Neural cell (in vitro differentiated cells): ENCODE data around the gene ARPC4.

Experiments
- CTCF ChIP-seq: fragments of 450-650 bp; IDR thresholded peaks from 2 replicates; pipeline ENCODE4 v1.5.1; 2014; ENCODE audit warnings: antibody characterized with exemption, mild to moderate bottlenecking, moderate library complexity; ENCODE audit not compliant: poor library complexity, severe bottlenecking
- EP300 ChIP-seq: fragments of 450-650 bp; conservative IDR thresholded peaks from 2 replicates; pipeline ENCODE4 v1.6.1; 2014; ENCODE audit warnings: antibody characterized with exemption, mild to moderate bottlenecking, moderate library complexity; ENCODE audit not compliant: poor library complexity, severe bottlenecking
- EZH2 ChIP-seq: fragments of 200-600, 300-800 bp; shearing (Covaris generic), sonication (generic); IDR thresholded peaks from 2 replicates; pipeline ENCODE4 v1.6.1; 2014; ENCODE audit warnings: antibody characterized with exemption, low read length, borderline replicate concordance, mild to moderate bottlenecking; ENCODE audit not compliant: insufficient read depth, poor library complexity, severe bottlenecking
- MXI1 ChIP-seq: fragments of 450-650 bp; conservative IDR thresholded peaks from 2 replicates; pipeline ENCODE4 v1.6.1; 2014; ENCODE audit warnings: antibody characterized with exemption, mild to moderate bottlenecking; ENCODE audit not compliant: poor library complexity, severe bottlenecking
- POLR2AphosphoS5 ChIP-seq: IDR thresholded peaks from 2 replicates; pipeline ENCODE4 v1.6.1; 2012
- RAD21 ChIP-seq: fragments of 450-650 bp; conservative IDR thresholded peaks from 2 replicates; pipeline ENCODE4 v1.6.1; 2014; ENCODE audit warnings: antibody characterized with exemption, mild to moderate bottlenecking, moderate library complexity
- REST ChIP-seq: IDR thresholded peaks from 2 replicates; pipeline ENCODE4 v1.6.1; 2012; ENCODE audit warnings: borderline replicate concordance
- SMC3 ChIP-seq: fragments of 450-650 bp; conservative IDR thresholded peaks from 2 replicates; pipeline ENCODE4 v1.6.1; 2014; ENCODE audit warnings: antibody characterized with exemption, mild to moderate bottlenecking, moderate library complexity; ENCODE audit not compliant: poor library complexity
- TAF1 ChIP-seq: IDR thresholded peaks from 2 replicates; pipeline ENCODE4 v1.6.1; 2012; ENCODE audit warnings: low read depth

GRCh38 chr3:9826815-9827573 is 34.1 kb downstream of the ARPC4 start:
- TF ChIP-seq CTCF (no peak), REST (no peak), RAD21 (no peak), TAF1 (no peak), SMC3 (no peak), EZH2 (no peak), EP300 (no peak), MXI1 (no peak), POLR2AphosphoS5 (no peak)
